Panc1 (cell line): ENCODE data around the gene THUMPD2. TPM values are rescaled to one million over a fixed set of nuclear protein-coding genes. Genes with fewer than 3 reads are reported as not detected.

Experiments
- ATAC-seq: fragments of 200-7000 bp; cut with Tn5 transposase; 2 replicates; pipeline ENCODE4 v1.9.1; 2020; ENCODE audit warnings: mild to moderate bottlenecking, moderate library complexity
- BruUV-seq: library from RNA; stranded (reverse); fragments of 400-500 nt; replicated peaks from 2 replicates; lab custom pipeline; 2021; lab: Mats Ljungman, UMichigan
- CTCF ChIA-PET: fragments of 300-600 bp; sonication (Branson Sonifier 250); formaldehyde crosslinking; loops from one replicate; lab custom pipeline; 2022; ENCODE audit warnings: antibody characterized with exemption; lab: Charles Lee
- POLR2A ChIA-PET: fragments of 300-600 bp; sonication (Branson Sonifier 250); formaldehyde crosslinking; loops from one replicate; lab custom pipeline; 2022; ENCODE audit warnings: antibody characterized with exemption; lab: Charles Lee
- DNase-seq: peaks from one replicate; pipeline ENCODE4 v3.0.0-alpha.2; 2010; ENCODE audit warnings: low read depth, low spot score
- H3K27ac ChIP-seq: 2 replicates; pipeline ENCODE4 v1.5.1; 2011; ENCODE audit warnings: mild to moderate bottlenecking, low read length, inconsistent platforms
- H3K27me3 ChIP-seq: fragments of 200-500 bp; sonication (Bioruptor generic); 2 replicates; pipeline ENCODE4 v1.6.0; 2014; ENCODE audit warnings: low read length, inconsistent platforms; ENCODE audit not compliant: control insufficient read depth, insufficient read depth
- H3K36me3 ChIP-seq: fragments of 200-500 bp; sonication (Bioruptor generic); 2 replicates; pipeline ENCODE4 v1.5.1; 2014; ENCODE audit warnings: inconsistent platforms, mild to moderate bottlenecking, low read length, moderate library complexity; ENCODE audit not compliant: control insufficient read depth, insufficient read depth
- H3K4me1 ChIP-seq: 2 replicates; pipeline ENCODE4 v1.5.1; 2011; ENCODE audit warnings: inconsistent platforms, mild to moderate bottlenecking, low read length, moderate library complexity; ENCODE audit not compliant: control insufficient read depth, insufficient read depth
- H3K4me3 ChIP-seq, 2 experiments: 2 replicates each; pipeline ENCODE4 v1.5.1; 2011 to 2012; ENCODE audit warnings: low read depth in 2 of 2, low read length in 2 of 2, mild to moderate bottlenecking in 2 of 2, inconsistent platforms in 1 of 2, moderate library complexity in 1 of 2
- H3K9me3 ChIP-seq: fragments of 200-500 bp; sonication (Bioruptor generic); 2 replicates; pipeline ENCODE4 v1.5.1; 2014; ENCODE audit warnings: low read depth, mild to moderate bottlenecking, inconsistent platforms, low read length, moderate library complexity; ENCODE audit not compliant: control insufficient read depth, insufficient read depth
- POLR2AphosphoS5 ChIP-seq: IDR thresholded peaks from 2 replicates; pipeline ENCODE4 v1.6.1; 2012; ENCODE audit warnings: mild to moderate bottlenecking, low read depth, low read length, moderate library complexity
- SIN3A ChIP-seq: IDR thresholded peaks from 2 replicates; pipeline ENCODE4 v1.6.1; 2012; ENCODE audit warnings: low read depth, mild to moderate bottlenecking, low read length, moderate library complexity, borderline replicate concordance; ENCODE audit not compliant: insufficient read depth
- TCF7L2 ChIP-seq: IDR thresholded peaks from 2 replicates; pipeline ENCODE4 v1.6.1; 2011; ENCODE audit warnings: mild to moderate bottlenecking, low read depth, low read length, inconsistent platforms
- in situ Hi-C: cut with HindIII; loops from 2 replicates; pipeline ENCODE4 v1.10.0; 2016; ENCODE audit warnings: low sequenced_read_pairs, low pct_unique_long_range_greater_than_20kb
- intact Hi-C: fragments of 100-400 bp; cut with micrococcal nuclease; formaldehyde crosslinking; loops from one replicate; pipeline ENCODE4 v1.10.0; 2022; ENCODE audit not compliant: unreplicated experiment
- total RNA-seq: library from RNA; stranded (reverse); gene quantifications from one replicate; pipeline ENCODE4 v1.2.1, GENCODE V29; 2021; ENCODE audit not compliant: unreplicated experiment
- TF ChIP-seq, protein P1 (sequence below), 2 experiments: IDR thresholded peaks; 2 replicates each; pipeline ENCODE4 v1.6.1; 2011 to 2012; ENCODE audit warnings: low read depth in 2 of 2, control low read depth in 1 of 2, low read length in 1 of 2, mild to moderate bottlenecking in 1 of 2, moderate library complexity in 1 of 2; ENCODE audit not compliant: insufficient read depth in 1 of 2
- TF ChIP-seq, protein P2 (sequence below): fragments of 450-650 bp; IDR thresholded peaks from 2 replicates; pipeline ENCODE4 v1.5.1; 2017; ENCODE audit warnings: mild to moderate bottlenecking

The THUMPD2 gene
- total RNA-seq, 1 experiment from 2014 or later = 13.7 TPM

DNA sequence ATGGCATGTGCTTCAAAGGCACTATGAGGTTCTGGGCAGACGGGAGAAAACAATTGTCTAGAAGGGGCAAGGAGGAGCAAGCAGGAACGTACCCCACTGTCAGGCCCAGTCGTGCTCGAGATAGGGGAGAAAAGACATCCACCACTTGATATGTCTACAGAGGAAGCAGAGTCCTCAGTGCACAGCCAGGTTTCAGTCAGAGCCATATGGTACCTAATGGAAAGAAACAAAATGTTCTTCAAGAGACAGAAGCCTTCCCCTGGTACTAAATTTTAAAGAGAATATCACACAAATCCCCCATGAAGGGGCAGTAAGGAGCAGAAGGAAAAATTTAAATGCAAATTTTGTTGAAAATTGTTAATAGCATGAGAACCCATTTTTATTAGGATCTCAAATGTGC, 21.9 kb downstream of the THUMPD2 start:
- Histone ChIP-seq H3K27me3 (no peaks in the 10 kb centered on the region), H3K4me3 (no peak overlapping the region), H3K4me1 (no peaks in the 10 kb centered on the region), H3K9me3 (no peaks in the 10 kb centered on the region), H3K27ac (no peak overlapping the region), H3K36me3 (peaks cover 39% of the 10 kb centered on the region)
- in situ Hi-C loops = no loop called here
- CTCF ChIA-PET = no interaction called here
- POLR2A ChIA-PET = no interaction called here
- no peak for DNase-seq
- ATAC-seq = no peak
- no TSS peak for BruUV-seq
- intact Hi-C loops = no loop called here
- no peak for TF ChIP-seq SIN3A
- TF ChIP-seq, protein P1, sequence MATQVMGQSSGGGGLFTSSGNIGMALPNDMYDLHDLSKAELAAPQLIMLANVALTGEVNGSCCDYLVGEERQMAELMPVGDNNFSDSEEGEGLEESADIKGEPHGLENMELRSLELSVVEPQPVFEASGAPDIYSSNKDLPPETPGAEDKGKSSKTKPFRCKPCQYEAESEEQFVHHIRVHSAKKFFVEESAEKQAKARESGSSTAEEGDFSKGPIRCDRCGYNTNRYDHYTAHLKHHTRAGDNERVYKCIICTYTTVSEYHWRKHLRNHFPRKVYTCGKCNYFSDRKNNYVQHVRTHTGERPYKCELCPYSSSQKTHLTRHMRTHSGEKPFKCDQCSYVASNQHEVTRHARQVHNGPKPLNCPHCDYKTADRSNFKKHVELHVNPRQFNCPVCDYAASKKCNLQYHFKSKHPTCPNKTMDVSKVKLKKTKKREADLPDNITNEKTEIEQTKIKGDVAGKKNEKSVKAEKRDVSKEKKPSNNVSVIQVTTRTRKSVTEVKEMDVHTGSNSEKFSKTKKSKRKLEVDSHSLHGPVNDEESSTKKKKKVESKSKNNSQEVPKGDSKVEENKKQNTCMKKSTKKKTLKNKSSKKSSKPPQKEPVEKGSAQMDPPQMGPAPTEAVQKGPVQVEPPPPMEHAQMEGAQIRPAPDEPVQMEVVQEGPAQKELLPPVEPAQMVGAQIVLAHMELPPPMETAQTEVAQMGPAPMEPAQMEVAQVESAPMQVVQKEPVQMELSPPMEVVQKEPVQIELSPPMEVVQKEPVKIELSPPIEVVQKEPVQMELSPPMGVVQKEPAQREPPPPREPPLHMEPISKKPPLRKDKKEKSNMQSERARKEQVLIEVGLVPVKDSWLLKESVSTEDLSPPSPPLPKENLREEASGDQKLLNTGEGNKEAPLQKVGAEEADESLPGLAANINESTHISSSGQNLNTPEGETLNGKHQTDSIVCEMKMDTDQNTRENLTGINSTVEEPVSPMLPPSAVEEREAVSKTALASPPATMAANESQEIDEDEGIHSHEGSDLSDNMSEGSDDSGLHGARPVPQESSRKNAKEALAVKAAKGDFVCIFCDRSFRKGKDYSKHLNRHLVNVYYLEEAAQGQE (IDR thresholded peaks at IDR 0.05; ENCODE audit: insufficient read depth in 1 of 2, low read depth in 2 of 2, low read length in 1 of 2) = no peak

DNA sequence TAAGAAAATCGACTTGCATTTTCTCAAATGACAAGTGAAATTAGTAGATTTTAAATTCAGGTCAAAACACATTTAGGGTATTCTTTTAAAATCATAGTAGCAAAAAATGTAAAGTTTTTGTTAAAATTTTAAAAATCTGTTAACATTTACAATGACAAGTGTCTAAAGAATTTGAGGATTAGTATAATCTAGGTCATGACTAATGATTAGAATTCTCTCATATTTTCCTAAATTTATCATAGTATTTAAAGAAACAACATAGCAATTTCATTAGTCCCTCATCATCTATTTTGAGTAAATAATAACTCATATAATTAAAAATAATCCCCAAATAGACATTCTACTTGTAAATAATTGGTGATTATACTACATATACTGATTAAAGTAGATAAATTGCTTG, 23.6 kb downstream of the THUMPD2 start:
- TF ChIP-seq TCF7L2 (no peak), POLR2AphosphoS5 (no peak), SIN3A (no peak)
- TF ChIP-seq, protein P2, sequence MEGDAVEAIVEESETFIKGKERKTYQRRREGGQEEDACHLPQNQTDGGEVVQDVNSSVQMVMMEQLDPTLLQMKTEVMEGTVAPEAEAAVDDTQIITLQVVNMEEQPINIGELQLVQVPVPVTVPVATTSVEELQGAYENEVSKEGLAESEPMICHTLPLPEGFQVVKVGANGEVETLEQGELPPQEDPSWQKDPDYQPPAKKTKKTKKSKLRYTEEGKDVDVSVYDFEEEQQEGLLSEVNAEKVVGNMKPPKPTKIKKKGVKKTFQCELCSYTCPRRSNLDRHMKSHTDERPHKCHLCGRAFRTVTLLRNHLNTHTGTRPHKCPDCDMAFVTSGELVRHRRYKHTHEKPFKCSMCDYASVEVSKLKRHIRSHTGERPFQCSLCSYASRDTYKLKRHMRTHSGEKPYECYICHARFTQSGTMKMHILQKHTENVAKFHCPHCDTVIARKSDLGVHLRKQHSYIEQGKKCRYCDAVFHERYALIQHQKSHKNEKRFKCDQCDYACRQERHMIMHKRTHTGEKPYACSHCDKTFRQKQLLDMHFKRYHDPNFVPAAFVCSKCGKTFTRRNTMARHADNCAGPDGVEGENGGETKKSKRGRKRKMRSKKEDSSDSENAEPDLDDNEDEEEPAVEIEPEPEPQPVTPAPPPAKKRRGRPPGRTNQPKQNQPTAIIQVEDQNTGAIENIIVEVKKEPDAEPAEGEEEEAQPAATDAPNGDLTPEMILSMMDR = no peak
- TF ChIP-seq, protein P1 (IDR thresholded peaks at IDR 0.05; ENCODE audit: insufficient read depth in 1 of 2, low read depth in 2 of 2, low read length in 1 of 2) = no peak
- in situ Hi-C loops = no loop called here
- no TSS peak for BruUV-seq
- no peaks in the 10 kb centered on the region for H3K27me3 ChIP-seq
- CTCF ChIA-PET = no interaction called here
- no peak overlapping the region for H3K27ac ChIP-seq
- H3K4me3 ChIP-seq = no peak overlapping the region
- no peaks in the 10 kb centered on the region for H3K9me3 ChIP-seq
- no peaks in the 10 kb centered on the region for H3K4me1 ChIP-seq
- DNase-seq (no peak), ATAC-seq (no peak)
- H3K36me3 ChIP-seq = peaks cover 45% of the 10 kb centered on the region
- POLR2A ChIA-PET = no interaction called here
- intact Hi-C loops = no loop called here
